ENCODE data around the gene SMIM29. TPM values are rescaled to one million over a fixed set of nuclear protein-coding genes. Genes with fewer than 3 reads are reported as not detected.

Gene SMIM29
- total and polyA plus RNA-seq, 2 donors (not counting 3 experiments of a cell fraction or from before 2014, with no cell fraction given), result 37.6 to 75.2 TPM

DNA sequence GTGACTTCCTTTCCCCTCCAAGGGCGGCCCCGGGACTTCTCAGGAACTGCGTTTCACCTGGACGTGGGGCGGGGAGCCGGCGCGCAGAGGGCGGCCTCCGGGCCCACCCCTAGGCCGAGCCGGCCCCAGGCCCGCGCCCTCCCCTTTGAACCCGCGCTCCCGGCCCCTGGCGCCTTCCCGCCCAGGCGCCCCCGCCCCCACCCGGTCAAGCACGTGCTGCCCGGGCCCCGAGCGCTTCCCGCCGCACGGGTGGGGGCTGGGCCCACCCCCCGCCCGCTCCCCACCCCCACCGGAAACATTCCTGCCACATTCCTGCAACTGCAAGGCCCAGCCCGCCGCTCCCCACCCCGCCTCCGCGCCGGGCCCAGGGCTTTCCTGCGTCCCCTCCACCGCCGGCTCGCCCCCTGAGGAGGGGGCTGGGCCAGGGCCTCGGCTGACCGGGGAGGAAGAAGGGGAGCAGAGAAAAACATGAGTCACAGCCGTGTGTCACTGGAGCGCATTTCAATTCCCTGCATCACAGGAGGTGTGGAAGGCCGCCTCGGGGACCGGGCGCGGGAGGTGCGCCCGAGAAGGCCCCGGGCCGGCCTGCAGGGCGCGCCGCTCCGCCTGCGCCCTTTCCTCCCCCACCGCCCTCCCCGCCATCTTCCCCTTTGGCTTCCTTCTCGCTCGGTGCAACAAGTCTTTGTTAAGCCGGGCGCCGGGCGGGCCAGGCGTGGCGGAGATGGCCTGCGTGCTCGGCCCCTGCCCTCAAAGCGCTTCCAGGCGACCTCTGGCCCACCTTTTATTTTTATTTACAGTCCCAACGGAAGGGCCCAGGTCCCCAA lies 13.3 kb downstream of the SMIM29 start:
- Histone ChIP-seq H3K4me2 (ENCODE audit: insufficient read depth, low read length) (peak overlapping the region; percentile 92), H3K4me1 (ENCODE audit: control insufficient read depth, extremely low read depth, insufficient read depth, low read length) (peaks cover 34% of the 10 kb centered on the region), H3K36me3 (ENCODE audit: control insufficient read depth in 2 of 2, extremely low read depth in 1 of 2, insufficient read depth in 2 of 2, low read length in 2 of 2) (peaks cover 0 to 5% of the 10 kb centered on the region in 2 experiments), H3K9me3 (replicated peaks; ENCODE audit: control insufficient read depth, insufficient read depth, low read length) (no peaks in the 10 kb centered on the region), H3K9ac (replicated peaks; ENCODE audit: extremely low read depth, insufficient read depth, low read length) (peak overlapping the region; percentile 68), H3K27me3 (ENCODE audit: control insufficient read depth in 2 of 2, insufficient read depth in 2 of 2, low read length in 2 of 2) (no peaks in the 10 kb centered on the region), H2AFZ (ENCODE audit: low read depth, low read length) (no peak overlapping the region), H4K20me1 (replicated peaks; ENCODE audit: control insufficient read depth, extremely low read depth, insufficient read depth, low read length) (no peaks in the 10 kb centered on the region), H3K79me2 (ENCODE audit: control insufficient read depth, insufficient read depth, low read length) (peaks cover 37% of the 10 kb centered on the region), H3K4me3 (replicated peaks in 1 of 3; ENCODE audit: insufficient read depth in 1 of 3, low read depth in 1 of 3, low read length in 3 of 3) (peak overlapping the region in 2 of 3 experiments; percentile 52 to 94), H3K9me1 (replicated peaks; ENCODE audit: control insufficient read depth, extremely low read depth, insufficient read depth, low read length) (no peaks in the 10 kb centered on the region), H3K27ac (ENCODE audit: insufficient read depth, low read depth, low read length) (peak overlapping the region; percentile 91)
- dilution Hi-C loops (cut with MboI; ENCODE audit: extremely low pct_ligation_motif_present, low sequenced_read_pairs), result no loop called here
- peak; percentile 86 for DNase-seq (ENCODE audit: low read depth, low spot score)
- no TSS peak for BruUV-seq (replicated peaks)
- ChIA-PET POLR2A (interaction anchor here (1.1 to 2.0 kb wide), 4 partner anchors 8 to 71 kb away, joined by 3 to 35 read pairs (median 12); partner anchors contain the start of gene SMIM29), CTCF (interaction anchor here (1.7 to 2.0 kb wide), 3 partner anchors 12 to 180 kb away, joined by 8 to 23 read pairs (median 12); no protein-coding TSS in a partner anchor)
- intact Hi-C loops (cut with micrococcal nuclease), result loop anchor here (1.0 to 5.0 kb wide), 5 partner anchors 9 to 522 kb away; partner anchors contain the start of gene SNRPC
- FAIRE-seq, result peak; percentile 95
- TF ChIP-seq GATA2 (IDR thresholded peaks at IDR 0.05; ENCODE audit: insufficient read depth, insufficient read length, low read depth, low read length) (no peak), JUN (IDR thresholded peaks at IDR 0.05; ENCODE audit: borderline replicate concordance, insufficient read depth, insufficient read length, low read depth) (peak; percentile 53), EZH2 (IDR thresholded peaks at IDR 0.05; ENCODE audit: borderline replicate concordance, low read depth, low read length, severe bottlenecking) (no peak), POLR2A (IDR thresholded peaks at IDR 0.05; ENCODE audit: low read depth, low read length) (peak; percentile 87), POLR2AphosphoS5 (IDR thresholded peaks at IDR 0.05; ENCODE audit: insufficient read depth, low read depth, low read length) (peak; percentile 94), MYC (IDR thresholded peaks at IDR 0.05; ENCODE audit: low read depth, low read length) (peak; percentile 49), FOS (IDR thresholded peaks at IDR 0.05; ENCODE audit: borderline replicate concordance, insufficient read depth, low read length) (peak; percentile 96)
- TF ChIP-seq, protein P1, sequence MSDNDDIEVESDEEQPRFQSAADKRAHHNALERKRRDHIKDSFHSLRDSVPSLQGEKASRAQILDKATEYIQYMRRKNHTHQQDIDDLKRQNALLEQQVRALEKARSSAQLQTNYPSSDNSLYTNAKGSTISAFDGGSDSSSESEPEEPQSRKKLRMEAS (IDR thresholded peaks at IDR 0.05; ENCODE audit: insufficient read depth, insufficient read length), result peak; percentile 8
- TF ChIP-seq, protein P2, sequence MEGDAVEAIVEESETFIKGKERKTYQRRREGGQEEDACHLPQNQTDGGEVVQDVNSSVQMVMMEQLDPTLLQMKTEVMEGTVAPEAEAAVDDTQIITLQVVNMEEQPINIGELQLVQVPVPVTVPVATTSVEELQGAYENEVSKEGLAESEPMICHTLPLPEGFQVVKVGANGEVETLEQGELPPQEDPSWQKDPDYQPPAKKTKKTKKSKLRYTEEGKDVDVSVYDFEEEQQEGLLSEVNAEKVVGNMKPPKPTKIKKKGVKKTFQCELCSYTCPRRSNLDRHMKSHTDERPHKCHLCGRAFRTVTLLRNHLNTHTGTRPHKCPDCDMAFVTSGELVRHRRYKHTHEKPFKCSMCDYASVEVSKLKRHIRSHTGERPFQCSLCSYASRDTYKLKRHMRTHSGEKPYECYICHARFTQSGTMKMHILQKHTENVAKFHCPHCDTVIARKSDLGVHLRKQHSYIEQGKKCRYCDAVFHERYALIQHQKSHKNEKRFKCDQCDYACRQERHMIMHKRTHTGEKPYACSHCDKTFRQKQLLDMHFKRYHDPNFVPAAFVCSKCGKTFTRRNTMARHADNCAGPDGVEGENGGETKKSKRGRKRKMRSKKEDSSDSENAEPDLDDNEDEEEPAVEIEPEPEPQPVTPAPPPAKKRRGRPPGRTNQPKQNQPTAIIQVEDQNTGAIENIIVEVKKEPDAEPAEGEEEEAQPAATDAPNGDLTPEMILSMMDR (IDR thresholded peaks at IDR 0.05; ENCODE audit: extremely low read depth in 1 of 2, insufficient read depth in 1 of 2, low read depth in 1 of 2, low read length in 2 of 2), result peak in 1 of 2 donors; percentile 6
